Endothelial cell of umbilical vein (primary cell): ENCODE measurements around the gene BOD1L1. TPM values are rescaled to one million over a fixed set of nuclear protein-coding genes. Genes with fewer than 3 reads are reported as not detected.
A peak's percentile ranks its signal among the peaks of the same experiment; 100 is the strongest.

Experiments
- BruUV-seq: library from RNA; stranded (reverse); fragments of 400-500 nt; replicated peaks from 2 replicates; lab custom pipeline; 2021; lab: Mats Ljungman, UMichigan
- CTCF ChIA-PET: fragments of 300-600, 350-600 bp; sonication (Branson Sonifier 250); formaldehyde crosslinking; loops from one replicate; lab custom pipeline; 2021; ENCODE audit warnings: antibody characterized with exemption, inconsistent platforms; lab: Charles Lee
- POLR2A ChIA-PET: fragments of 300-600, 350-600 bp; sonication (Branson Sonifier 250); formaldehyde crosslinking; loops from one replicate; lab custom pipeline; 2021; ENCODE audit warnings: antibody characterized with exemption, inconsistent platforms; lab: Charles Lee
- DNase-seq: peaks from one replicate; pipeline ENCODE4 v3.0.0-alpha.2; 2011; ENCODE audit warnings: low read depth, low spot score
- FAIRE-seq: peaks from 2 replicates; lab custom pipeline; 2011; peaks lifted over from hg19 to GRCh38; lab: Jason Lieb, UNC
- H2AFZ ChIP-seq: 2 replicates; pipeline ENCODE4 v1.6.0; 2012; ENCODE audit warnings: low read depth, low read length, control low read depth, inconsistent platforms
- H3K27ac ChIP-seq: 2 replicates; pipeline ENCODE4 v1.5.1; 2011; ENCODE audit warnings: low read depth, mild to moderate bottlenecking, control low read depth, low read length, moderate library complexity; ENCODE audit not compliant: insufficient read depth
- H3K27me3 ChIP-seq, 2 experiments: 2 replicates each; pipeline versions ENCODE4 v1.6.0 to v1.6.1; 2011; ENCODE audit warnings: low read length in 2 of 2, mixed read lengths in 1 of 2; ENCODE audit not compliant: control insufficient read depth in 2 of 2, insufficient read depth in 2 of 2
- H3K36me3 ChIP-seq, 2 experiments: 2 replicates in 1 of 2; 3 replicates in 1 of 2; pipeline ENCODE4 v1.5.1; 2011; ENCODE audit warnings: low read length in 2 of 2, mild to moderate bottlenecking in 1 of 2, moderate library complexity in 1 of 2; ENCODE audit not compliant: control insufficient read depth in 2 of 2, insufficient read depth in 2 of 2; ENCODE audit errors: extremely low read depth in 1 of 2
- H3K4me1 ChIP-seq: 3 replicates; pipeline ENCODE4 v1.5.1; 2011; ENCODE audit warnings: mild to moderate bottlenecking, low read length; ENCODE audit not compliant: control insufficient read depth, insufficient read depth; ENCODE audit errors: extremely low read depth
- H3K4me2 ChIP-seq: 2 replicates; pipeline ENCODE4 v1.6.1; 2011; ENCODE audit warnings: low read length, control low read depth, mixed read lengths; ENCODE audit not compliant: insufficient read depth
- H3K4me3 ChIP-seq, 3 experiments: fragments of 200-600 bp in 1 of 3; sonication (generic), shearing (Covaris generic) in 1 of 3; replicated peaks in 1 of 3; 2 replicates each; pipeline ENCODE4 v1.5.1; 2011 to 2016; ENCODE audit warnings: control low read depth in 3 of 3, low read length in 3 of 3, mild to moderate bottlenecking in 2 of 3, inconsistent platforms in 1 of 3, low read depth in 1 of 3, moderate library complexity in 1 of 3; ENCODE audit not compliant: insufficient read depth in 1 of 3
- H3K79me2 ChIP-seq: 2 replicates; pipeline ENCODE4 v1.6.0; 2012; ENCODE audit warnings: low read length, inconsistent platforms; ENCODE audit not compliant: control insufficient read depth, insufficient read depth
- H3K9ac ChIP-seq: replicated peaks from 2 replicates; pipeline ENCODE3; 2011; ENCODE audit warnings: low read length, control low read depth; ENCODE audit not compliant: insufficient read depth; ENCODE audit errors: extremely low read depth
- H3K9me1 ChIP-seq: replicated peaks from 3 replicates; pipeline ENCODE4 v1.6.0; 2011; ENCODE audit warnings: mild to moderate bottlenecking, low read length; ENCODE audit not compliant: control insufficient read depth, insufficient read depth; ENCODE audit errors: extremely low read depth
- H3K9me3 ChIP-seq: replicated peaks from 2 replicates; pipeline ENCODE4 v1.5.1; 2012; ENCODE audit warnings: low read length, inconsistent platforms; ENCODE audit not compliant: control insufficient read depth, insufficient read depth
- H4K20me1 ChIP-seq: replicated peaks from 2 replicates; pipeline ENCODE3; 2011; ENCODE audit warnings: mild to moderate bottlenecking, low read length; ENCODE audit not compliant: control insufficient read depth, insufficient read depth; ENCODE audit errors: extremely low read depth
- CTCF ChIP-seq, 2 donors: IDR thresholded peaks; 1 replicate in 1 of 2; 2 replicates in 1 of 2; pipeline ENCODE4 v1.5.1; 2011; ENCODE audit warnings: low read length in 2 of 2, mild to moderate bottlenecking in 2 of 2, moderate library complexity in 2 of 2, control low read depth in 1 of 2, inconsistent platforms in 1 of 2, low read depth in 1 of 2; ENCODE audit not compliant: insufficient read depth in 1 of 2; ENCODE audit errors: extremely low read depth in 1 of 2
- EZH2 ChIP-seq: IDR thresholded peaks from 2 replicates; pipeline ENCODE4 v1.6.1; 2012; ENCODE audit warnings: borderline replicate concordance, low read depth, mild to moderate bottlenecking, moderate library complexity, low read length, inconsistent platforms; ENCODE audit not compliant: severe bottlenecking
- FOS ChIP-seq: IDR thresholded peaks from 2 replicates; pipeline ENCODE4 v1.6.1; 2011; ENCODE audit warnings: mild to moderate bottlenecking, low read length, moderate library complexity, borderline replicate concordance; ENCODE audit not compliant: insufficient read depth
- GATA2 ChIP-seq: IDR thresholded peaks from 2 replicates; pipeline ENCODE4 v1.7.0; 2011; ENCODE audit warnings: low read depth, mild to moderate bottlenecking, moderate library complexity, mixed read lengths, low read length; ENCODE audit not compliant: insufficient read length, insufficient read depth
- JUN ChIP-seq: IDR thresholded peaks from 2 replicates; pipeline ENCODE4 v1.6.1; 2011; ENCODE audit warnings: borderline replicate concordance, low read depth; ENCODE audit not compliant: insufficient read length, insufficient read depth
- MAX ChIP-seq: IDR thresholded peaks from 2 replicates; pipeline ENCODE4 v1.6.1; 2011; ENCODE audit not compliant: insufficient read depth, insufficient read length
- MYC ChIP-seq: IDR thresholded peaks from one replicate; pipeline ENCODE4 v1.6.1; 2011; ENCODE audit warnings: mild to moderate bottlenecking, low read depth, low read length
- POLR2A ChIP-seq: IDR thresholded peaks from 2 replicates; pipeline ENCODE4 v1.6.1; 2012; ENCODE audit warnings: low read depth, mild to moderate bottlenecking, control low read depth, low read length
- POLR2AphosphoS5 ChIP-seq: IDR thresholded peaks from 2 replicates; pipeline ENCODE4 v1.6.1; 2012; ENCODE audit warnings: low read depth, mild to moderate bottlenecking, control low read depth, low read length, moderate library complexity; ENCODE audit not compliant: insufficient read depth
- dilution Hi-C: fragments of 300-500 bp; cut with MboI; formaldehyde crosslinking; loops from one replicate; pipeline ENCODE4 v1.15.0; 2019; ENCODE audit warnings: low sequenced_read_pairs; ENCODE audit not compliant: extremely low pct_ligation_motif_present
- intact Hi-C: fragments of 100-400 bp; cut with micrococcal nuclease; formaldehyde crosslinking; loops from one replicate; pipeline ENCODE4 v1.10.0; 2022
- polyA plus RNA-seq, 4 experiments: library from polyadenylated mRNA; depleted of rRNA in 3 of 4; stranded (reverse) in 3 of 4; unstranded in 1 of 4; fragments of >200 nt; gene quantifications; 2 replicates each; pipeline versions ENCODE4 v1.2.1 to v1.2.3, GENCODE V29; 2011 to 2012; ENCODE audit warnings: missing spikeins in 1 of 4
- total RNA-seq: library from RNA; stranded (reverse); gene quantifications from 2 replicates; pipeline ENCODE4 v1.2.3, GENCODE V29; 2021

The BOD1L1 gene
- total and polyA plus RNA-seq, 2 donors (not counting 3 experiments of a cell fraction or from before 2014, with no cell fraction given) = 5.2 to 31.2 TPM

- no peaks in the 10 kb centered on the region for H3K36me3 ChIP-seq
- TF ChIP-seq FOS (no peak), EZH2 (peak; percentile 81)
- no TSS peak for BruUV-seq
- dilution Hi-C loops (no loop called here), intact Hi-C loops (no loop called here)
- H3K27ac ChIP-seq = no peak within 1 kb of the TSS
- ChIA-PET POLR2A (no interaction called here), CTCF (interaction anchor here (1.0 to 1.6 kb wide), 5 partner anchors 10 to 691 kb away, joined by 3 to 6 read pairs (median 5); no protein-coding TSS in a partner anchor)
- H2AFZ ChIP-seq = peak within 1 kb of the TSS; percentile 33
- FAIRE-seq (no peak), DNase-seq (no peak)
- H3K9me1 ChIP-seq = no peaks in the 10 kb centered on the region
- no peaks in the 10 kb centered on the region for H4K20me1 ChIP-seq
- peaks cover 5% of the 10 kb centered on the region for H3K4me1 ChIP-seq
- H3K9ac ChIP-seq = no peak within 1 kb of the TSS
- peak within 1 kb of the TSS; percentile 15 to 51 (median 16) for H3K4me3 ChIP-seq
- H3K9me3 ChIP-seq = no peaks in the 10 kb centered on the region
- no peaks in the 10 kb centered on the region for H3K79me2 ChIP-seq
- H3K4me2 ChIP-seq = peak within 1 kb of the TSS; percentile 2
- H3K27me3 ChIP-seq = peaks cover 78 to 93% of the 10 kb centered on the region in 2 experiments
Observed at GRCh38 chr4:13543839-13544605, 83.5 kb downstream of the BOD1L1 start, which contains the start of gene NKX3-2. TSS of gene NKX3-2 (minus strand) at chr4:13544508. CDS start at chr4:13544414, 94 bp downstream.

GRCh38 chr4:13543032-13543838, 84.3 kb downstream of the BOD1L1 start:
- H3K4me1 ChIP-seq = peaks cover 4% of the 10 kb centered on the region
- peaks cover 80 to 94% of the 10 kb centered on the region in 2 experiments for H3K27me3 ChIP-seq
- H3K4me2 ChIP-seq = no peak overlapping the region
- H4K20me1 ChIP-seq = no peaks in the 10 kb centered on the region
- no peak overlapping the region for H3K27ac ChIP-seq
- no peak for FAIRE-seq
- ChIA-PET POLR2A (no interaction called here), CTCF (interaction anchor here (1.1 to 1.6 kb wide), 4 partner anchors 9 to 690 kb away, joined by 3 to 6 read pairs (median 6); no protein-coding TSS in a partner anchor)
- no peak for DNase-seq
- no peaks in the 10 kb centered on the region for H3K36me3 ChIP-seq
- intact Hi-C loops = no loop called here
- no peak for TF ChIP-seq MAX
- no peak for TF ChIP-seq FOS
- no peak for TF ChIP-seq JUN
- no peak for TF ChIP-seq POLR2A
- no peak for TF ChIP-seq MYC
- TF ChIP-seq EZH2 = no peak
- TF ChIP-seq POLR2AphosphoS5 = no peak
- TF ChIP-seq CTCF (IDR thresholded peaks at IDR 0.05; ENCODE audit: extremely low read depth in 1 of 2, insufficient read depth in 1 of 2, low read depth in 1 of 2, low read length in 2 of 2) = no peak
- no peak for TF ChIP-seq GATA2
- dilution Hi-C loops = no loop called here
- H3K9me3 ChIP-seq = no peaks in the 10 kb centered on the region
- no peak overlapping the region for H3K4me3 ChIP-seq
- H3K79me2 ChIP-seq = no peaks in the 10 kb centered on the region
- no peak overlapping the region for H2AFZ ChIP-seq
- no peak overlapping the region for H3K9ac ChIP-seq
- no TSS peak for BruUV-seq
- H3K9me1 ChIP-seq = no peaks in the 10 kb centered on the region
